HG02759 (cell line): ENCODE measurements around the gene PPP2R2D.
A peak's percentile ranks its signal among the peaks of the same experiment; 100 is the strongest.

Experiments used
- ATAC-seq: cut with Tn5 transposase; IDR thresholded peaks from one replicate; pipeline ENCODE4 v1.9.1; 2021; ENCODE audit warnings: mild to moderate bottlenecking, moderate library complexity; ENCODE audit not compliant: unreplicated experiment

Gene PPP2R2D

DNA sequence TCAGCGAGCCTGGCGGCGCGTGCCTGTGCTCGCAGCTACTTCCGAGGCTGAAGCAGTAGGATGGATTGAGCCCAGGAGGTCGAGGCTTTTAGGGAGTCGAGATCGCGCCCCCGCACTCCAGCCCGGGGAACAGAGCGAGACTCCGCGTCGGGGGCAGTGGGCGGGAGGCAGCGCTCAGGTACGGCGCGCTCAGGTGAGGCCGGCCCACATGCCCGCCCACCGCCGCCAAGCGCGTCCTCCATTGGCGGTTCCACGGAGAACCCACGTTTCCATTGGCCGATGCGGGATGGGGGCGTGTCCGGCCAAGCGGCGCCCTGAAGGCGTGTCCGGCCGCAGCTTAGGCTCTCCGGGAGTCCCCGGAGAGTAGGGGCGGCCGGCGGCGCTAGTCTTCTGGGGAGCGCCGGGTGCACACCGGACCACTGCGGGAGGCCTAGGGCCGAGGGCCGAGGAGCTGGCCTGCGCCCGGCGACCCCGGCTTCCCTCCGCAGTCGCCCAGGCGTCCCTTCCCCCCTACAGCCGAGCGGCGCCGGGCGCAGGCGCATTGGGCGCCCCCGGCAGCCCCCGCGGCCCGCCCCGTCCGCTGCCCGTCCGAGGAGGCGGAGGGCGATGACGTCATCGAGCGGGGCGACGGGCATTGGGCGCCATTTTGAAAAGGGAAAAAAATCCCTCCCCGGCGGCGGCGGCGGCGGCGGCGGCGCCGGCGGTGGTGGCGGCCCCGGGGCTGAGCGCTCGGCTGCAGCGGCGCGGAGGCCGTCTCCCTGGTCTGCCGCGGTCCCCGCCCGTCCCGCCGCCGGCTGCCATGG is at the start of gene PPP2R2D:
Gene PPP2R2D (plus strand): TSS at position 659 of the 803 bp plus-strand sequence. CDS start 141 bp downstream, at position 800.
- peak; percentile 89 for ATAC-seq

DNA sequence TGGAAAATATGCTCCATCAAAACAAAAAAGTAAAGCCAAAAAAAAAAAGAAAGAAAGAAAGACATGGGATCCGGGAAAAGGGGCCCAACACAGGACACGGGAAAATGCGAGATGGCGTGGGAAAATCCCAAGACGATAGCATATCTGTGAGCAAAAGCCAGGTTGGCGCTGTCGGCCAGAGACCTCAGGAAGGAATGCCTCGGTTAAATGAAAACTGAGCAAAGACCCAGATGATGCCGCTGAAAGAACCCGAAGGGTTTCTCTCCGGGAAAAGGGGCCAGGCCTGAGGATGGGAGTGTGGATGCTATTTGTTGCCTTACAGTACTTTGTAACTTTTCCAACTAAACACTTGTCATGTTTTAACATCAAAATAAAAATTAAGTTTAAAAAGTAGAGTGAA is 49.5 kb upstream of the PPP2R2D start:
- ATAC-seq = no peak

GRCh38 chr10:131852176-131852822 is 48.5 kb upstream of the PPP2R2D start:
- no peak for ATAC-seq

DNA sequence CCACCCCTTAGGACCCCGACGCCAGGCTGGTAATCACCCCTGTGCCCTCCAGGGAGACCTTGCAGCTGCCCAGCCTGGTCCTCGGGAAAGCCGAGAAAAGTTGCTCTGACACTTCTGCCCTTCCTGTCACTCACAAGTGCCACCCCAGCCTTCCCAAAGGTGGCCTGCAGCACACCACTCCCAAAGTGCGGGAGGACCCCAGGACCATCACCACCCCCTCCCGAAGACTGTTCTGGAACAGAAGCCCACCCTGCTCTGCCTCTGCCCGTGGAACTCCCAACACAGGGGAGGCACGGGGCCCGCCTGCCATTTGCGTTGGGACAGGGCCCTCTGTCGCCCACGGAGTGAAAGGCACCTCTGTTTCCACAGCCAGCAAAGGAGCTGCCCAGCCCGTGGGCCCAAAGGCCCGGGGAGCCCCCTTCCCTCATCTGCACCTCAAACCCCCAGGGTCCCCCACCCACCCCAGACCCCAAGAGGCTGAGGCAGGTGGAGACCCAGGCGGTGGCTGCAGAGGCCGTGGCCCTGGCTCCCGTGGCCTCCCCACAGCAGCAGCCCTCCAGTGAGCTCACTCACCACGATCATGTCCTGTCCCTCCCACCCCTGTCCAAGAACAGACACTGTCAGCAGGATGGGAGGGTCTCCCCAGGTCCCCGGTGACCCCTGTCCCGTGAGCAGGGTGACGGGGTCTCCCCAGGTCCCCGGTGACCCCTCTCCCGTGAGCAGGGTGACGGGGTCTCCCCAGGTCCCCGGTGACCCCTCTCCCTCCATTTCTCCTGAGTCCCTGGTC is 47.8 kb upstream of the PPP2R2D start:
- ATAC-seq = no peak

GRCh38 chr10:131853610-131853964 is 47.2 kb upstream of the PPP2R2D start:
- no peak for ATAC-seq

DNA sequence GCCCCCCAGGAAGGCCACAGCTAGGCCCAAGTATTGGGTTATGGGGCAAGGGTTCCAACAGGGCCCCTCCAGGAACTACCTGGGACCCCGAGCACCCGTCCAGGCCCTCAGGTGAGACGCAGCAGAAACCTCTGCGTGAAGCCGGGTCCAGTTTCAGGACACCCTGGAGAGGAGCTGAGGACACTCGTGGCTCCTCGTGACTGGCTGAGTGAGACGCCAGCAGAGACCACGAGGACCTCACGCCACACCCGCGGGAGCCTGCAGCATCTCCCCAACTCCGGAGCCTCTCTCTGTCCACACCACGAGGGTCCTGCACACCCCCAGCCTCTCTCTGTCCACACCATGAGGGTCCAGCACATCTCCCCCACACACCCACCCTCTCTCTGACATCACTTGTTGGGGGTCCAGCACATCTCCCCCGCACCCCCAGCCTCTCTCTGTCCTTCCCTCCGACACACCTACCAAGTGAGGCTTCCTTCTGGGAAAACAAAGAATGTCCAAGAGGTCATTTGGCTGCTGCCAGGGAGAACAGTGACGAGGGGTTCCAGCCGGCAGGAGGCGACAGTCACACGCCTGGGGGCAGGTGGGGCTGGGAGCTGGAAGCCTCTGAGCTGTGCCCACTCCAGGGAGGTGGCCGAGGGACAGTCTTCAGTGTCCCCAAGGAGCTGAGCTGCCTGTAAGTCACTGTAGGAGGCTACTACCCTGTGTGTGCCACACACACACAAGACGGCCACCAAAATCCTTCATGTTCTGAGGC is 46.1 kb upstream of the PPP2R2D start:
- no peak for ATAC-seq

DNA sequence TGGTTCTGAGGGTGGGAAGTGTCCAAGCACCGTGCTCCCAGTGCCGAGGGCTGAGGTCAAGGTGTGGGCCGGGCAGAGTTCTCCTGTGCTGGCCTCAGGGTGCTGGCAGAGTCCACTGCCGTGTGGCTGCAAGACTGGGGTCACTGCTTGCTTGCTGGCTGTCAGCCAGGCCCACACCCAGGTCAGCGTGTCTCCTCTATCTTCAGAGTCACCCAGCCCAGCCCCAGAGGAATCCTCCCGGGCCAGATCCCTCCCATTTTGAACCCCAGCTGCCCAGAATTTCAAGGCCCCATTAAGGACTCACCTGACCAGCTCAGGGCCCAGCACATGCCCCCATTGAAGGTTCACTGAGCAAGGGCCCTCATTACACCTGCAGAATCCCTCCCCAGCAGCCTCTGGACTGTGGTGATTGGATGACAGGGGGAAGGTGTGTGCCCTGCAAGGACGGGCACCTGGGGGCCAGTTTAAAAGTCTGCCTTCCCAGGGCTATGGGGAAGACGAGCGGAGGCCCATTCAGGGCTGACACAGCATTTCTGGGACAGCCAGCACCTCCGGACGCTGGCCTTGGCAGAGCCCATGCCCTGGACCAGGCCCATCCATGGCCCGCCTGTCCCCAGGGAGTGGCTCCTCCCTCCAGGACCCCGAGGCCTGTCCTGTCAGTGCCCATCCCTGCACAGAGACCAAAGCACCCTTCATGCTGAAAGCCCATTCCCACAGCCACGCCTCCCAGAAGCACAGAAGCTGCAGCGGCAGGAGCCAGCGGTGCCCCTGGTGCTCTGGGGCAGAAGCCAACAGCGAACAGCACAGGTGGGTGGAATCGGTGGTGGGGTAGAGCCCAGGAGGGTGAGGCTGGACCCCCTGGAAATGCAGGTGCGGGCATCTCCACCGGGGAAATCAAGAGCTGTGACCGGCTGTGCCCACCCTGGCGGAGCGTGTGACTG is 45.1 kb upstream of the PPP2R2D start:
- ATAC-seq = no peak

DNA sequence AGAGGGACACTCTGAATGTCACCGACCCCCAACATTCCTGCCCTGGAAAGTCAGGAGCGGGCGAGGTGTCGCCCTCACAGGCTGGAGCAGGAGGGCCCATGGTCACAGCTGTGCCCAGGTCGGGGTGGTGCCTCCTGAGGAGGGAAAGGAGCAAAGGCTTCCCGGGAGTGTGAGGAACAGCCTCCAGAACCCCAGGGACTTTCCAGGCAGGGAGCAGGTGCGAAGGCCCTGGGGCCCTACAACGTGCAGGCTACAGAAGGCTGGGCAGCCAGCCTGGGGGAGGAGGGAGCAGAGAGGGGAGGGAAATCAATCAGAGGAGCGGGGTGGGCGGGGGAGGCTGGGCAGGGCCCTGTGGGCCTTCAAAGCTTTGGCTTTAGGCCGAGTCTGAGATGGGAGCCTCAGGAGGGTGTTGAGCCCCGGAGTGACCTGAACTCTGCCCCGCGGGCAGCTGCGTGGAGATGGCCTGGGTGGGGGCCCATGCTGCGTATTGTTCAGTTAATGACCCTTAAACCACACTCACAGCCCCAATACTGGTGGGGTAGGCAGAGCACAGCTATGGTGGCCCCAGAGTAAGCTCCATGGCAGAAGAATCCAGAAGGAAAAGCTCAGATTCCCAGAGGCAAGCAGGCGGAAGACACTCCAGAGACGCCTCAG is 44.2 kb upstream of the PPP2R2D start:
- ATAC-seq = no peak

GRCh38 chr10:131857156-131858117 is 43.4 kb upstream of the PPP2R2D start:
- ATAC-seq = no peak

DNA sequence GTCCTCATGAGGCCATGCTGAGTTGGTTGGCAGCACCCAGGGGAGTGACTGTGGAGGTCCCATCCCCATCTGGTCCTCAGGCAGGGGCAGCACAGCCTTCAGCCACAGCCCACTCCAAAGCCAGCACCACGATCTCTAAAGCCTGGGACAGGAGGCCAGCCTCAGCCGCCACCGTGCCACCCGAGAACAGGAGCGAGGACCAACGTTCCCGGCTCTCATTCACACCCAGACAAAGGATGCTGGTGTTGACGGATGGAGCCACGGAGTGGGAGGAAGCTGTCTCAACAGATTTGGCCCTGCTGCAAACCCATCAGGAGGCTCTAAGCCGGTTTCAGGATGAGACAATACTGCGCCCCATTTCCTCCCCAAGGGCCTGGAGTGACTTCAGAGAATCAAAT is 42.7 kb upstream of the PPP2R2D start:
- no peak for ATAC-seq

- no peak for ATAC-seq
Measured at GRCh38 chr10:131858583-131859340, 42.0 kb upstream of the PPP2R2D start.

DNA sequence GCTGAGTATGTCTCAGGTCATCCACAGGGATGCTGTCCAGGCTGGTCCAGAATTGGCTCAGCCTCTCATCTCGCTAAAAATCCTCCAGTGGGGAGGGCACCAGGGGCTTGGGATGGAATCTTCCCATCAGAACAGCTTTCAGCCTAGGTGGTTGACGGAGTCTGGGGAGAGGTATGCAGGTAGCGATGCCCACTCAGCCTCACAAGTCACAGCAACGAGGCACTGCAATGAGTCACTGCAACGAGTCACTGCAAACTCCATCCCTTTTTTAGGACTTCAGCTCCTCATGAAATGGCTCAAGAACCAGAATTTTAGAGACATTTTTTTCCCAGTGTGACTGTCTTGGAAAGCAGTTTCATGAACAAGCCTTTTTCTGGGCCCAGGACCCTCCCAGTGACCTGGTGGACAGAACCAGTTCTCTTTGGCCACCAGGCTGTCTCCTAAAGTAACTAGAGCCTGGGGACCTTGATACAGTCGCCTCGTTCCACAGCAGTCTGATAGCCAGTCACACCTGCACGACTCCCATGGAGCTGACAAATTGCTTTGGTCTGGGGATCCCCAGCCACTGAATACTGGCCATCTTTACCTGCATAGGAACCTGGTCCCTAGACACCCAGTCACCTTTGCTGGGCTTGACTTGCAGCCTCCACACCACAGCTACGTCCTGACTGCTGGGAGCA is 41.3 kb upstream of the PPP2R2D start:
- no peak for ATAC-seq

DNA sequence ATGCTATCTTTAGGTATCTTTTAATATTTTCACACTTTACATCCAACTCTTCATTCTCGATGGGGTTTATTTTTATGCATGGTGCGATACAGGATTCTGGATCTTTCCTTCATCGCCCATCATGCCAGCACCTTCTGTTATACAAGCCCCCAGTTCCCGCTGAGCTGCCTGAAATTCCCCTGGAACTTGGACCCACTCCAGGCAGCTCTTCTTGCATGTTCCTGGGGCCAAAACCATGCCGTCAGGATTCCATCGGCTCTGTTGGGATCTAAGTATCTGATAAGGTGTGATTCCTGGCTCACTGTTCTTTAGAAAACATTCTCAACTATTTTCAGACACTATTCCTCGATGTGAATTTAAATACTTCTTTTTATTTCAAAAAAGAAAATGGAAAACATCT is 40.5 kb upstream of the PPP2R2D start:
- ATAC-seq = no peak

DNA sequence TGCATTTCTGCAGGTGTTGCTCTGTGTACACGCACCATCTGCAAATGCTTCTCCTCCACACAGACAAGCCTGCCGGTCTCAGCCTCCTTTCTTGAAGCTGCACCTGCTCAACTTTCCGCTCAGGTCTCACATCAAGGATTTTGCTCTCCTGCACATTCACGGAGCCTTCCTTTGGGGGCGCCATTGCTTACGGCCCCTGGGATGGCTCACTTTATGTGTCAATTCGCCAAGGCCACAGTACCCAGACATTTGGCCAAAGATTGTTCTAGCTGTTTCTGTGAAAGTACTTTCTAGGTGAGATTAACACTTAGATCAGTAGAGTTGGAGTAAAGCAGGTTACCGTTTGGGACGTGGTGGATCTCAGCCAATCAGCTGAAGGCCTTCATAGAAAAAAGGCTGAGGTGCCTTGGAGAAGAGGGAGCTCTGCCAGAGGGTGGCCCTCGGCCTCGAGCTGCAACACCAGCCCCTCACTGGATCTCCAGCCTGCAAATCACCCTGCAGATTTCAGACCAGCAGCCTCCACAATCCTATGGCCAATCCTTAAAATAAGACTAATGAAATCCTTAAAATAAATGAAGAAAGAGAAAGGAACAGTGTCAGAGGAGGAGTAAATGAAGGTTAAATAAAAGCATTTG is 39.9 kb upstream of the PPP2R2D start:
- ATAC-seq = no peak

GRCh38 chr10:131862548-131862947 is 38.3 kb upstream of the PPP2R2D start:
- ATAC-seq = no peak

DNA sequence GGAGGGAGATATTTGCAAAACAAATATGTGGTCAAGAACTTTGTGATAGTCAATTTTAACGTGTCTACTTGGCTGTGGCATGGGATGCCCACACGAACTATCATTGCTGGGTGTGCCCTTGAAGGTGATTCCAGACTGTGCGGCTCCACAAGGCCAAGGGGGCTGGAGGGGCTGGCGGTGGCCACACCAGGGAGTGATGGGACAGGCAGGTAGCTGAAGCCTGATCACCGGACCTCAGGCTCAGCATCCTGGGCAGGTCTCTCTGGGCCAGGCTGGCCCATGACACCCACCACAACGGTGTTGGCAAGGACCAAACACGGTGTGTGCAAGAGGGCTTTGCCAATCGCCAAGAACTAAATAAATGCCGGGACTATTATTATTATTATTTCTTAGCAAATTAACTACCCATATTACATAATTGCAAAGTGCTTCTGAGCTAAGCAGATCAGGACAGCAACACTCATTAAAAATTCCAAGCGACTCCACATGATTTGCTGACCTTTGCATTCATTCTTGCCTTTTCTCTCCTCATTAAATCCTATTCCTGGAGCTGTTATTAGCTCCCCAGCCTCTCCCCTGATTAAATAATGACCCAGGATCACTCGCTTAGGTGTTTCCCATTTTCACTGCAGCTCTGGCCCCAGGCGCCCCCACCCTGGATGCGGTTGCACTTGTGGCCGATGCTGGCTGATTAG is 35.4 kb upstream of the PPP2R2D start:
- no peak for ATAC-seq
